T-helper 17 cell (primary cell): Measurements from ENCODE around the gene RNU4-1. TPM values are rescaled to one million over a fixed set of nuclear protein-coding genes. Genes with fewer than 3 reads are reported as not detected.
A peak's percentile ranks its signal among the peaks of the same experiment; 100 is the strongest.
"Not testable (repeated sequence)": the region's sequence is repeated elsewhere in the genome, so short reads cannot be mapped to it uniquely, and the experiment has no call there.

Source experiments
- ATAC-seq: fragments of 150-1000 bp; cut with Tn5 transposase; 2 replicates; pipeline ENCODE4 v1.10.0; 2021; ENCODE audit warnings: mild to moderate bottlenecking, moderate library complexity
- DNase-seq, 3 donors: peaks; one replicate each; pipeline versions ENCODE4 v3.0.0 to v3.0.0-alpha.2; 2020 to 2021
- H3K9me3 ChIP-seq: one replicate; pipeline ENCODE4 v1.7.0; 2013; ENCODE audit warnings: low read length, mild to moderate bottlenecking; ENCODE audit not compliant: control insufficient read depth, poor library complexity, severe bottlenecking
- H3K27ac Mint-ChIP-seq: one replicate; pipeline ENCODE4 v1.8.0; 2022; ENCODE audit warnings: mild to moderate bottlenecking, moderate library complexity, mixed read lengths
- H3K27me3 Mint-ChIP-seq: one replicate; pipeline ENCODE4 v1.8.0; 2022; ENCODE audit warnings: mixed read lengths
- H3K36me3 Mint-ChIP-seq: one replicate; pipeline ENCODE4 v1.8.0; 2022; ENCODE audit warnings: low read depth, mixed read lengths
- H3K4me1 Mint-ChIP-seq: one replicate; pipeline ENCODE4 v1.8.0; 2022; ENCODE audit warnings: mild to moderate bottlenecking, mixed read lengths
- H3K4me3 Mint-ChIP-seq: one replicate; pipeline ENCODE4 v1.8.0; 2022; ENCODE audit warnings: mild to moderate bottlenecking, moderate library complexity, mixed read lengths
- total RNA-seq, 4 donors: library from RNA in 2 of 4; stranded (reverse) in 2 of 4; gene quantifications; one replicate each; pipeline ENCODE4 v1.2.3 and lab custom pipeline; 2022 to 2026

The RNU4-1 gene
- total RNA-seq, 2 donors from 2014 or later, result 2,168 to 2,286 TPM

DNA sequence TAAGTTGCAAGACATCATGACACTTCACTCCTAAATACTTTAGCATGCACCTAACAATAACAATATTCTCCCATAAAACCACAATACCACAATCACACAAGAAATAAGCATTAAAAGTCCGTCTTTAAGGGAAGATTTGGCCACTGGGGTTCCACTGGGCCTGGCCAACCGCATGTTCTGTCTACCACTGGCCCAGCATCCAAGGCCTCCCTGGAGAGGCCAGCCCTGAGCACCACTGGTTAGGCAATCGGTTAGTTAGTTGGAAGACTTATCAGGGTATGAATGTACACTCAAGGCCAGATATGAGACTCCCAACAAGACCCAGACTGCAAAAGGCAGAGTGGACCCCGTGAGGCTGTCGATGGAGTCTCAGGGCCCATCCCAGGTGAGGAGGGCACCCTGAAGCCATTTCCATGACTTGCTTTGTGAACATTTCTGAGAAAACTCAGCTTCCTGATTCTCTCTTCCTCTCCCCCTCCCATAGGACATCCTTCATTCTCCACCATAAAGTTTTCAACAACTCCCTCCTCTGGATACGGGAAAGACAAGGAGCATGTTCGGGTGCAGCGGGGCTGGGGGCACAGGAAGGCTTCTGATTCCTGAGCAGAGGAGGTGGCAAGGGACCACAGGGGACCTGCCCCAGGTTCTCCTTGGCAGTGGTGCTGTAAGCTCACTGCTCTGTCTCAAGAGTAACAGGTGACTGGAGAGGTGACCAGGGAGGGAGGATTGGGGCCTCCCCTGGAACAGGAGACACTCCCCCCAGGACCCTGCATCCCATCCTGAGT, 33.4 kb downstream of the RNU4-1 start:
- ATAC-seq (no peak), DNase-seq (no peak)
- Mint-ChIP-seq H3K27ac (peak overlapping the region; percentile 97), H3K36me3 (peaks cover 14% of the 10 kb centered on the region), H3K4me3 (peak overlapping the region; percentile 55), H3K4me1 (peaks cover 61% of the 10 kb centered on the region), H3K27me3 (no peaks in the 10 kb centered on the region)
- H3K9me3 ChIP-seq, result no peaks in the 10 kb centered on the region

DNA sequence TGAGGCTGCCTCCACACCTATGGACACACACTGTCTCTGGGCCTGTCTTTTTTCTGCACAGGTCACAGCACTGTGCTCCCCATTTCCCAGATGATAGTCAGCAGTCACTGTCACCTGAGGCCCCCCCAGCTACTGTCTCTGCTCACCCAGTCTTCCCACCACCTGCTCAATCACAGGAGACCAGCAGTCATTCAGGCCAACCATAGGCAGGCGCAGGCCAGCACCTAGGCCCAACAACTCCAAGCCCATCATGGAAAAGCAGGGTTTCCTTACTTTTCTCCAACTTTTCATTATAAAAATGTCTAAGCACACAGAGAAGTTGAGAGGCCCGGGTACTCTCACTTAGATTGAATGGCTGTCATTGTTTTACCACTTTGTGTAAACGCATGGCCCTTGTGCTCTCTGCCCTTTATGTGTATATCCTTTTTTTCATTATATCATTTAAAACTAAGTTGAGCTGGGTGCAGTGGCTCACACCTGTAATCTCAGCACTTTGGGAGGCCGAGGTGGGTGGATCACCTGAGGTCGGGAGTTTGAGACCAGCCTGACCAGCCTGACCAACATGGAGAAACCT, 34.6 kb downstream of the RNU4-1 start:
- ATAC-seq (no peak), DNase-seq (no peak)
- Mint-ChIP-seq H3K27ac (peak overlapping the region; percentile 97), H3K4me3 (no peak overlapping the region), H3K27me3 (no peaks in the 10 kb centered on the region), H3K36me3 (peaks cover 11% of the 10 kb centered on the region), H3K4me1 (peaks cover 65% of the 10 kb centered on the region)
- no peaks in the 10 kb centered on the region for H3K9me3 ChIP-seq

DNA sequence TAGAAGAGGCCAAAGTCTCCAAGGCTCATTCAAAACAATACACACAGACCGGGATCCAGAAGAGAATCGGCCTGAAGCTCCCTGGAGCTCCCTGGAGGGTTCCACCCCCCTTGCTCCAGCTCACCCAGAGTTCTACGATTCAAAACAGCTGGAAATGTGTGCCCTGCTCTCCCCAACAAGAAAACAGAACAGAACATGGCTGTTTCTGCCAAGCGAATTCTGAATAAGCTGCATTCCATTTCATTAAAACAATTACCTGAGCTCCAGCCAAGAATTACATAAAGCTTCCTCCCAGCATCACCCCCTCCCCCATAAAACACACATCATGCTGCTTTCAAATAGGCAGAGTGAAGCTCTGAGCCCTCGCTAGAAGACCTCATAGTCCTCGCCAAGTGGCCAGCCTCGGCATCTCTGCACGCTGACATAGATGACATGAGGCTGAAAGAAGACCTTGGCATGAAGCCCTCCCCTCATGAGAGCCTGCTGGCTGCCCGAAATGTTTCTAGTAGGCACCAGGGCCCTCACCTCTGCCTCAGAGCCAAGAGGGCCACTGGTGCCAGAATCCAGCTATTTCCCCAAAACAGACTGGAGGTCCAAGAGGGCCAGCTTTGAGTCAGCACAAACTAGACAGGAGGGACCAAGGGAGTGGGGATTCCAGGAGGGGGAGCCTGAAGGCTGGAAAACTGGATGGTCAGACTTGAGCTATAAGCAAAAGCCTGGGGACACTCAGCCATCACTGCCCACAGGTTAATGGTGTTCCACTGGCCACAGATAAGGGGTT, 35.8 kb downstream of the RNU4-1 start:
- H3K4me3 Mint-ChIP-seq, result no peak overlapping the region
- peak overlapping the region; percentile 97 for H3K27ac Mint-ChIP-seq
- H3K27me3 Mint-ChIP-seq, result no peaks in the 10 kb centered on the region
- H3K4me1 Mint-ChIP-seq, result peaks cover 65% of the 10 kb centered on the region
- H3K36me3 Mint-ChIP-seq, result peaks cover 8% of the 10 kb centered on the region
- H3K9me3 ChIP-seq, result no peaks in the 10 kb centered on the region
- DNase-seq, result no peak
- no peak for ATAC-seq

DNA sequence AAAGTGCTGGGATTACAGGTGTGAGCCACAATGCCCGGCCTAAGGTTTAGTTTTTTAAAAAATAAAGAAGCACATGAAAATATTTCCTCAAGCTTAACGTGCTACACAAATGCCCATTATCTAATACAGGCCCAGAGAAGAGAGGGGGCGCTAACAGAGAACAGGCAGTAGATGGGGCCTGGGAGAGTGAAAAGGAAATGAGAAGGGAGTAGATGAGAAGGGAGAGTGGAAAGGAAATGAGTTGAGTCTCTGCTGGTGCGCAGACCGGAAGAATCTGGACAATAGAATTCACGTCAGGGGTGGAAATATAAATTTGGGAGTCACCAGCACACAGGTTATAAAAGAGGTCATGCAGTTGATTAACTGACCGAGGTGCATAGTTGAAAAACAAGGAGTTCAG, 38.2 kb downstream of the RNU4-1 start:
- no peaks in the 10 kb centered on the region for H3K27me3 Mint-ChIP-seq
- DNase-seq (no peak), ATAC-seq (no peak)
- H3K36me3 Mint-ChIP-seq, result peaks cover 12% of the 10 kb centered on the region
- H3K27ac Mint-ChIP-seq, result peak overlapping the region; percentile 97
- H3K4me3 Mint-ChIP-seq, result peak overlapping the region; percentile 53
- H3K4me1 Mint-ChIP-seq, result peaks cover 74% of the 10 kb centered on the region
- no peaks in the 10 kb centered on the region for H3K9me3 ChIP-seq

DNA sequence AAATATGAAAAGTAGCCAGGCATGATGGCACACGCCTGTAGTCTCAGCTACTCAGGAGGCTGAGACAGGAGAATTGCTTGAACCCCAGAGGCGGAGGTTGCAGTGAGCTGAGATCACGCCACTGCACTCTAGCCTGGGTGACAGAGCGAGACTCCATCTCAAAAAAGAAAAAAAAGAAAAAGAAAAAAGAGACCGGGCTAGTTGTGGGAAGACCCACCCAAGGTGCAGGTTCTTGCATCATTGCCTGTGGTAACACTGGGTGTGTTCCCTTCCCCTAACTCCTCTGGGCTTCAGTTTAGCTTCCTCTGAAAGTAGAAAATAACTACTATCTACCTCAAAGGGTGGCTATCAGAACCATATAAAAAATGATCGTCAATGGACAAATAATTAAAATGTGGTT, 39.7 kb downstream of the RNU4-1 start:
- peak; percentile 56 for ATAC-seq
- DNase-seq, result peak in 1 of 3 donors; percentile 23
- Mint-ChIP-seq H3K4me3 (peak overlapping the region; percentile 87), H3K4me1 (peaks cover 80% of the 10 kb centered on the region), H3K27ac (peak overlapping the region; percentile 97), H3K36me3 (peaks cover 14% of the 10 kb centered on the region)
- H3K27me3 Mint-ChIP-seq, H3K9me3 ChIP-seq: not testable (repeated sequence)

DNA sequence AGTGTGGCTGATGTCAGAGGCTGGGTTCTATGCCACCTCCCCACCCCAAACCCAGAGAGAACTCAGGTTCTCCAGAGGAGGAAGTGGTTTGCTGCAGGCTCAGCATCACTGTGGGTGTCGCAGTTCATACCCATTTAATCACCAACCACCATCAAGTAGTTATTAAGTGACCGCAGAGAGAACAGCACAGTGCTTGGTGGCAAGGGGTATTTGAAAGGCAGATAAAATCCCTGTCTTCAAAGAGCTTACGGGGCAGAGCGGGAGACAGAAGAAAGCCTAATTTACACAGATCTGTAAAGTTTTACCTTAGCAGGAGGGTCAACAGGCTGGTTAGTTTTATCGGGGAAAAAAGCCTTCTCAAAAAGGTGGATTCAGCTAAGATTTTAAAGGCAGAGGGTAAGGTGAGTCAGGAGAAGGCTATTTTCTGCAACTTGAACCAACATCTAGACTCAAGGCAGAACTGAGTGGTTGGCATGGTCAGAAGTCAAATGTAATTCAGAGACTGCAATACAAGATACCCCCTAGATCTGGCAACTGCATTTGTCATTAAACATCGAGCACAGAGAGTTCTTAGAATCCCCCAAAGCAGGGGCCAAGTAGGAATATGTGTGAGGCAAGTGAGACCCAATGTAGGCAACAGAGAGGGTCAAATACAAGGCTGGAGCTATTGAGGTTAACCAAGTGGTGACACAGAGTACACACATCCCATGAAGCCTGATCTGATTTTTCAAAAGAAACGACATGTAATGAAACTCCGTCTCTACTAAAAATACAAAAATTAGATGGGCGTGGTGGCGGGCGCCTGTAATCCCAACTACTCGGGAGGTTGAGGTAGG, 40.7 kb downstream of the RNU4-1 start:
- no peaks in the 10 kb centered on the region for H3K27me3 Mint-ChIP-seq
- H3K4me1 Mint-ChIP-seq, result peaks cover 82% of the 10 kb centered on the region

DNA sequence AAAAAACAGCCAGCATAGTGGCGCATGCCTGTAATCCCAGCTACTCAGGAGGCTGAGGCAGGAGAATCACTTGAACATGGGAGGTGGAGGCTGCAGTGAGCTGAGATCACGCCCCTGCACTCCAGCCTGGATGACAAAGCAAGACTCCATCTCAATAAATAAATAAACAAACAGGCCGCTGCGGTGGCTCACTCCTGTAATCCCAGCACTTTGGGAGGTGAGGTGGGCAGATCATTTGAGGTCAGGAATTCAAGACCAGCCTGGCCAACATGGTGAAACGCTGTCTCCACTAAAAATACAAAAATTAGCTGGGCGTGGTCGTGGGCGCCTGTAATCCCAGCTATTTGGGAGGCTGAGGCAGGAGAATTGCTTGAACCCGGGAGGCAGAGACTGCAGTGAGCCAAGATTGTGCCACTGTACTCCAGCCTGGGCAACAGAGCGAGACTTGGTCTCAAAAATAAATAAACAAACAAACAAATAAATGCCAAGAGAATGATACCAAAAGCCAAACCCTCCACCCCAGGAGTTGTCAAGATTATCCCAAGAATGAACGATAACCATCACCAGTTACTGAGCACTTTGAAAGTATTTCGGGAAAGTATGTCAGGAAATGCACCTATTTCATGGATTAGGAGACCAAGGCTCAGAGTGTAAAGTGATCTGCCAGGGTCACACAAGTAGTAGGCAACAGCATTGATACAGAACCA, 41.5 kb downstream of the RNU4-1 start:
- not testable (repeated sequence) for DNase-seq, ATAC-seq, H3K27me3 Mint-ChIP-seq, H3K9me3 ChIP-seq
- Mint-ChIP-seq H3K4me3 (peak overlapping the region; percentile 87), H3K36me3 (peaks cover 14% of the 10 kb centered on the region), H3K4me1 (peaks cover 79% of the 10 kb centered on the region), H3K27ac (peak overlapping the region; percentile 97)

More for the DNA sequence above, 40.7 kb downstream of the RNU4-1 start:
- H3K4me3 Mint-ChIP-seq, result peak overlapping the region; percentile 87
- peak overlapping the region; percentile 97 for H3K27ac Mint-ChIP-seq
- H3K36me3 Mint-ChIP-seq, result peaks cover 14% of the 10 kb centered on the region
- no peaks in the 10 kb centered on the region for H3K9me3 ChIP-seq
- DNase-seq (peak; percentile 49 to 69 (median 62)), ATAC-seq (peak; percentile 88)

DNA sequence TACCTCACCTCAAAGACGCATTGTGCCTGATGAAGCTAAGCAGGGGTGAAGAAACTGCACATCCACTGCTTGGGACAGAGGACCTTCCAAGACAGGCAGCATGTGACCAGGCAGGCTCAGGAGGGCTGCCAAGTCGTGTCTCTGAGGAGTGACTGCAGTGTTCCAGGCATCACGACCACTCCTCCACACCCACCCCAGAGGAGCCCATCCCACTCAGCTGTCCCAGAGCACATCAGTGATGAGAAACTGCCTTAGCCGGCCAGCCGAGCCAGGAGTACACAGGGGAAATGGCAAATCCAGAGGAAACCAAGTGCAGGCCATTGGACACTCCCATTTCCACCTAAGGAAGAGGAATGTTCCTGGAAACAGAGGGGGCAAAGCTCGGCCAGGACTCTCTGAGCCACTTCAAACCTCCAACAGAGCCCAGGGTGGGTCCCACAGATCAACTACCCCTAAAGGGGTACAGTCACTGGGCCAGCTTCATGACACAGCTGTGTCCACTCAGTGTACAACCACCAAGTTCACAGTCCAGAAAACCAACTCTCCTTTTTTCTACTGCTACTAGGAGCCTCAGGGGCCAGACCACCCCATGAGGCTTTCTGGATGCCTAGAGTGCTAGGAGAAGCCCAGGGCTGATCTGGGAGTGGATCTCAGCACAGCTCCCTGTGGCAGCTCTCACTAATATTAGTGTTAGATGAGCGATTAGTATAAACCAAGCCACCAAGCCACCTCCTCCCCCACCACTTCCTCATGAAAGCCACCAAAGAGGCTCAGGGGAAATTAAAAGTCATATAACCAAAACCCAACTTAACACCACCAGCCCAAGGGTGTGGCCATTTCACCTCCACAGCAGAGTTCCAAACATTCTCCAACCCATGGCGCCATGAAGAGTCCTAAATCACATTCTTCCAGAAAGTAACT, 42.9 kb downstream of the RNU4-1 start:
- peaks cover 10% of the 10 kb centered on the region for H3K36me3 Mint-ChIP-seq
- no peak for ATAC-seq
- H3K27me3 Mint-ChIP-seq, result no peaks in the 10 kb centered on the region
- no peaks in the 10 kb centered on the region for H3K9me3 ChIP-seq
- H3K27ac Mint-ChIP-seq, result peak overlapping the region; percentile 97
- peaks cover 75% of the 10 kb centered on the region for H3K4me1 Mint-ChIP-seq
- peak overlapping the region; percentile 86 for H3K4me3 Mint-ChIP-seq
- no peak for DNase-seq

DNA sequence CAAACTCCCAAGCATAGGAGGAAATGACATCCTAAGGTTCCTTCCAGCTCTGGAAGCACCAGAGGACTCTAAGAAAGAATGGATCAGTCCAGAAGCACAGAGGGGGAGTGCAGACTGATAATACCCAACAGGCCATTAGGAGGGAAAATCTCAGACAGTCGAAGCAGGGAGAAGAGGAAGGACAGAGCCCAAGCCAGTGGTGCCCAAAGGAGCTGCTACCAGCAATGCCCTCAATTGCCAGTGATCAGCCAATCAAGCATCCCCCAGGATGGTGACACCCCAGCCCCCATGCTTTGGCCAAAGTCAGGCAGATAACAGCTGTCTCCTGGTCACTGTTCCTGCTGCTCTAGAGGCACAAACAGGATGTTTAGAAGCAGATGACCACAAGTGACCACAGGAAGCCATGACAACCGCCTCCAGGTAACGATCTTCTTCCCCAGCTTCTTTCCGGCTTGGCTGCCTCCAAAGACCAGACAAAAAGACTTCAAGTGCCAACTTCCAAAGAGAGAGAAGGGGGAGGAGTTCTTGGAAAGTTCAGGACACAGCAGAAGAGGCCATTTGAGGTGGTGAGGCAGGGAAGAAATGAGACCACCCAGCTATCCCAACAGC, 43.7 kb downstream of the RNU4-1 start:
- no peak for DNase-seq
- Mint-ChIP-seq H3K4me1 (peaks cover 73% of the 10 kb centered on the region), H3K27ac (peak overlapping the region; percentile 97), H3K27me3 (no peaks in the 10 kb centered on the region), H3K36me3 (peaks cover 6% of the 10 kb centered on the region), H3K4me3 (peak overlapping the region; percentile 86)
- H3K9me3 ChIP-seq, result no peaks in the 10 kb centered on the region
- ATAC-seq, result no peak

DNA sequence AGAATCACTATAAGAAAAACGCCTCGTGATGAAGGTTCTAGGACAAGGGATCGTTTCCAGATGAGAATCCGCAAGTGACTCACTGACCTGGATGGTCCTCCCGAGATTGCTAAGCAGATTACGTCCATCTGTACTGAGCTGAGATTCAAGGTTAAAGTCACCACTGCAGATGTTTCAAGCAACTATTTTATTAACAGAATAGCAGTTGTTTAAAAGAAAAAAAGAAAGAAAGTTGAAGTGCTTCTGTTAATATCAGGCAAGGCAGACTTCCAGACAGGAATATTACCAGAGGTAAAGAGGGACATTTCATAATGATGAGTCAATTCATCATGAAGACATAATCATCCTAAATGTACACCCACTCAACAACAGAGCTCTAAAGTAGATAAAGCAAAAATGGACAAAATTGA, 45.4 kb downstream of the RNU4-1 start:
- no peaks in the 10 kb centered on the region for H3K27me3 Mint-ChIP-seq
- H3K36me3 Mint-ChIP-seq, result peaks cover 6% of the 10 kb centered on the region
- no peak for ATAC-seq
- H3K4me1 Mint-ChIP-seq, result peaks cover 72% of the 10 kb centered on the region
- H3K9me3 ChIP-seq, result no peaks in the 10 kb centered on the region
- DNase-seq, result no peak
- peak overlapping the region; percentile 72 for H3K4me3 Mint-ChIP-seq
- H3K27ac Mint-ChIP-seq, result no peak overlapping the region

DNA sequence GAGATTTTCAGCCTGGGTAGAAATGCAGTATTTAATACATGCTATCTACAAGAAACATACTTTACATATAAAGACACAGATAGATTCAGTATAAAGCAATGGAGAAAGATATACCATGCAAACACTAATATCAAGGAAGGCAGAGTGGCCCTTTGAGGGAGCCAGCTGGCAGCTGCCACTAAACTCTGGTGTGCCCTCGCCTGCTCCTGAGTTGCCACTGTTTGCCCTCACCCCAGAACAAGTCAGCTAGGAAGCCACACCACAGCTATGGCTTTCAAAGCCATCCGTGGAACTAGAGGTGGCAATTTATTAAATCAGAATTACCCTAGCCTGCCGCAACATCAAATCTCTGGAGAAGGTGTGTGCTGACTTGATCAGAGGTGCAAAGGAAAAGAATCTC, 45.9 kb downstream of the RNU4-1 start:
- Mint-ChIP-seq H3K4me1 (peaks cover 67% of the 10 kb centered on the region), H3K27ac (peak overlapping the region; percentile 78), H3K4me3 (peak overlapping the region; percentile 72), H3K27me3 (no peaks in the 10 kb centered on the region), H3K36me3 (peaks cover 6% of the 10 kb centered on the region)
- H3K9me3 ChIP-seq, result no peaks in the 10 kb centered on the region
- DNase-seq, result no peak
- no peak for ATAC-seq
